ENCODE data around the gene DOK5. TPM values are rescaled to one million over a fixed set of nuclear protein-coding genes. Genes with fewer than 3 reads are reported as not detected.

The DOK5 gene
- total RNA-seq, 2 experiments from 2014 or later = 3.9 to 4.3 TPM

- Mint-ChIP-seq H3K4me3 (no peak overlapping the region), H3K36me3 (ENCODE audit: low read depth) (no peaks in the 10 kb centered on the region), H3K27ac (no peak overlapping the region), H3K9me3 (no peaks in the 10 kb centered on the region), H3K27me3 (ENCODE audit: low read depth) (peaks cover 14% of the 10 kb centered on the region), H3K4me1 (ENCODE audit: low read depth) (no peaks in the 10 kb centered on the region)
- CTCF ChIA-PET = no interaction called here
- no peak for DNase-seq
- intact Hi-C loops (cut with micrococcal nuclease) = no loop called here
These were observed 50.7 kb downstream of the DOK5 start for GRCh38 chr20:54525916-54526590.

- no peak overlapping the region for H3K27ac Mint-ChIP-seq
- no peaks in the 10 kb centered on the region for H3K9me3 Mint-ChIP-seq
- H3K4me3 Mint-ChIP-seq = no peak overlapping the region
- intact Hi-C loops (cut with micrococcal nuclease) = no loop called here
- peaks cover 14% of the 10 kb centered on the region for H3K27me3 Mint-ChIP-seq (ENCODE audit: low read depth)
- DNase-seq = no peak
- H3K4me1 Mint-ChIP-seq (ENCODE audit: low read depth) = no peaks in the 10 kb centered on the region
- no peaks in the 10 kb centered on the region for H3K36me3 Mint-ChIP-seq (ENCODE audit: low read depth)
- CTCF ChIA-PET = no interaction called here
These were observed 51.4 kb downstream of the DOK5 start for GRCh38 chr20:54526801-54527200.

DNA sequence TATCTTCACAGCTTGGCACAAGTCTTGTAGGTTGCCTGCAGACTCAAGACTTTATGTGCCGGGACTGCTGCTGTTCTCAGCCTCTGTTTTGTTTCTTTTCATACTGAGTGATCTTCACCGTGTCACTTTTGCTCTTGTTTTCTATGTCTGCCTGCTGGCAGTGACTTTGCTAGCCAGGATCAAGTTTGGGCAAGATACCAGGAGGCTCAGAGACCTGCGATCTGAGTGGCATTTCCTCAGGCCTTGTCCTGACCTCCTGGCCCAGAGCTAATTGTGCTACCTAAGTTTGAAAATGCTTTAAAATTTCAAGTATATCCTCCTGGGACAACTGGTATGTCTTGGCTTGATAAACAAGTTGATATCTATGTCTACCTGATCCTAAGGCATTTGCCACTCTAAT, 57.2 kb downstream of the DOK5 start:
- Mint-ChIP-seq H3K4me1 (ENCODE audit: low read depth) (no peaks in the 10 kb centered on the region), H3K27ac (no peak overlapping the region), H3K27me3 (ENCODE audit: low read depth) (peaks cover 23% of the 10 kb centered on the region), H3K36me3 (ENCODE audit: low read depth) (peaks cover 1% of the 10 kb centered on the region), H3K9me3 (peaks cover 2% of the 10 kb centered on the region), H3K4me3 (no peak overlapping the region)
- intact Hi-C loops (cut with micrococcal nuclease) = no loop called here
- DNase-seq = no peak
- CTCF ChIA-PET = no interaction called here

GRCh38 chr20:54534101-54534500, 58.7 kb downstream of the DOK5 start:
- H3K36me3 Mint-ChIP-seq (ENCODE audit: low read depth) = peaks cover 1% of the 10 kb centered on the region
- DNase-seq = no peak
- no peak overlapping the region for H3K27ac Mint-ChIP-seq
- no peaks in the 10 kb centered on the region for H3K4me1 Mint-ChIP-seq (ENCODE audit: low read depth)
- CTCF ChIA-PET = no interaction called here
- intact Hi-C loops (cut with micrococcal nuclease) = no loop called here
- peaks cover 23% of the 10 kb centered on the region for H3K27me3 Mint-ChIP-seq (ENCODE audit: low read depth)
- H3K4me3 Mint-ChIP-seq = no peak overlapping the region
- peaks cover 6% of the 10 kb centered on the region for H3K9me3 Mint-ChIP-seq

DNA sequence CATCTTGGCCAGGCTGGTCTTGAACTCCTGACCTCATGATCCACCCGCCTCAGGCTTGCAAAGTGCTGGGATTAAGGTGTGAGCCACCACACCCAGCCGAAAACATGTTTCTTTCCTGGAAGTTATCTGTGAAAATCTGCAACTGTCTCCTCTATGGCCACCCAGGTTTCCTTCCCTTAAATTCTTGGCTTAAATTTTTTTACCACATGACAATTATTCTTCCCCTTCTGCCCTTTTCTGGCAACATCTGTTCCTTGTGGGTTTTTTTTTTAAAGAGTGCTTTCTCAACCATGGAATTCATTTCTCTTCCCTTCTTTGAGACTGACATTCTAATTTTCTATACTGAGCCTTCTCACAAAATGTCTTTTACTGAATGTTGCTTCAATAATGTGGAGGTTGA, 59.6 kb downstream of the DOK5 start:
- CTCF ChIA-PET = no interaction called here
- Mint-ChIP-seq H3K27me3 (ENCODE audit: low read depth) (peaks cover 21% of the 10 kb centered on the region), H3K9me3 (peaks cover 6% of the 10 kb centered on the region), H3K4me3 (no peak overlapping the region), H3K36me3 (ENCODE audit: low read depth) (peaks cover 1% of the 10 kb centered on the region), H3K27ac (no peak overlapping the region), H3K4me1 (ENCODE audit: low read depth) (no peaks in the 10 kb centered on the region)
- intact Hi-C loops (cut with micrococcal nuclease) = no loop called here
- no peak for DNase-seq

- no peak for DNase-seq
- Mint-ChIP-seq H3K27ac (no peak overlapping the region), H3K4me1 (ENCODE audit: low read depth) (no peaks in the 10 kb centered on the region), H3K27me3 (ENCODE audit: low read depth) (peaks cover 19% of the 10 kb centered on the region), H3K9me3 (peaks cover 6% of the 10 kb centered on the region), H3K36me3 (ENCODE audit: low read depth) (peaks cover 1% of the 10 kb centered on the region), H3K4me3 (no peak overlapping the region)
- intact Hi-C loops (cut with micrococcal nuclease) = no loop called here
- CTCF ChIA-PET = no interaction called here
These were observed 60.4 kb downstream of the DOK5 start for GRCh38 chr20:54535746-54536145.

- no peak overlapping the region for H3K27ac Mint-ChIP-seq
- no peak overlapping the region for H3K4me3 Mint-ChIP-seq
- H3K36me3 Mint-ChIP-seq (ENCODE audit: low read depth) = peaks cover 1% of the 10 kb centered on the region
- peaks cover 16% of the 10 kb centered on the region for H3K27me3 Mint-ChIP-seq (ENCODE audit: low read depth)
- H3K9me3 Mint-ChIP-seq = peaks cover 6% of the 10 kb centered on the region
- no peak for DNase-seq
- CTCF ChIA-PET = no interaction called here
- intact Hi-C loops (cut with micrococcal nuclease) = no loop called here
- no peaks in the 10 kb centered on the region for H3K4me1 Mint-ChIP-seq (ENCODE audit: low read depth)
These were observed 64.2 kb downstream of the DOK5 start for GRCh38 chr20:54539521-54540046.

DNA sequence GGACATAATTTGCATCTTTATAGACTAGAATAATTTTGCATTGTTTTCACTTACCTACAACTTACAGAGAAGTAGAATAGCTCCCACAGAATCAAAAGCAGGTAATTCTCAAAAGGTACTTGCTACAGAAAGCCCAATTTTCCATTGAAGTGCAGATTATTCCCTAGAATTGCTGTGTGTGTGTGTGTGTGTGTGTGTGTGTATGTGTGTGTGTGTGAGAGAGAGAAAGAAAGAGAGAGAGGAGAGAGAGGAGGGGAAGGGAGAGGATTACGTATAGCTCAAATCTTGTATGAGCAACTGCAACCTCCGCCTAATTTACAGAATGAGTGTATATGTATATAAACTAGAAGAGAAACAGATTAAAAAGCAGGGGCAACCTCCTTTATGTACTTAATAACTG, 68.0 kb downstream of the DOK5 start:
- DNase-seq = no peak
- no peaks in the 10 kb centered on the region for H3K4me1 Mint-ChIP-seq (ENCODE audit: low read depth)
- H3K9me3 Mint-ChIP-seq = no peaks in the 10 kb centered on the region
- intact Hi-C loops (cut with micrococcal nuclease) = no loop called here
- no peak overlapping the region for H3K27ac Mint-ChIP-seq
- peaks cover 9% of the 10 kb centered on the region for H3K27me3 Mint-ChIP-seq (ENCODE audit: low read depth)
- H3K36me3 Mint-ChIP-seq (ENCODE audit: low read depth) = no peaks in the 10 kb centered on the region
- CTCF ChIA-PET = interaction anchor here (1.4 kb wide), 1 partner anchor 19 kb away, joined by 3 read pairs; no protein-coding TSS in a partner anchor
- H3K4me3 Mint-ChIP-seq = no peak overlapping the region

GRCh38 chr20:54545676-54546358, 70.4 kb downstream of the DOK5 start:
- CTCF ChIA-PET = no interaction called here
- H3K4me1 Mint-ChIP-seq (ENCODE audit: low read depth) = peaks cover 6% of the 10 kb centered on the region
- intact Hi-C loops (cut with micrococcal nuclease) = no loop called here
- H3K27me3 Mint-ChIP-seq (ENCODE audit: low read depth) = peaks cover 13% of the 10 kb centered on the region
- H3K9me3 Mint-ChIP-seq = no peaks in the 10 kb centered on the region
- H3K4me3 Mint-ChIP-seq = no peak overlapping the region
- H3K27ac Mint-ChIP-seq = no peak overlapping the region
- no peak for DNase-seq
- H3K36me3 Mint-ChIP-seq (ENCODE audit: low read depth) = no peaks in the 10 kb centered on the region

GRCh38 chr20:54548849-54549248, 73.5 kb downstream of the DOK5 start:
- Mint-ChIP-seq H3K4me3 (no peak overlapping the region), H3K27me3 (ENCODE audit: low read depth) (peaks cover 10% of the 10 kb centered on the region), H3K36me3 (ENCODE audit: low read depth) (no peaks in the 10 kb centered on the region), H3K9me3 (no peaks in the 10 kb centered on the region), H3K4me1 (ENCODE audit: low read depth) (peaks cover 11% of the 10 kb centered on the region), H3K27ac (no peak overlapping the region)
- CTCF ChIA-PET = no interaction called here
- intact Hi-C loops (cut with micrococcal nuclease) = no loop called here
- DNase-seq = no peak

DNA sequence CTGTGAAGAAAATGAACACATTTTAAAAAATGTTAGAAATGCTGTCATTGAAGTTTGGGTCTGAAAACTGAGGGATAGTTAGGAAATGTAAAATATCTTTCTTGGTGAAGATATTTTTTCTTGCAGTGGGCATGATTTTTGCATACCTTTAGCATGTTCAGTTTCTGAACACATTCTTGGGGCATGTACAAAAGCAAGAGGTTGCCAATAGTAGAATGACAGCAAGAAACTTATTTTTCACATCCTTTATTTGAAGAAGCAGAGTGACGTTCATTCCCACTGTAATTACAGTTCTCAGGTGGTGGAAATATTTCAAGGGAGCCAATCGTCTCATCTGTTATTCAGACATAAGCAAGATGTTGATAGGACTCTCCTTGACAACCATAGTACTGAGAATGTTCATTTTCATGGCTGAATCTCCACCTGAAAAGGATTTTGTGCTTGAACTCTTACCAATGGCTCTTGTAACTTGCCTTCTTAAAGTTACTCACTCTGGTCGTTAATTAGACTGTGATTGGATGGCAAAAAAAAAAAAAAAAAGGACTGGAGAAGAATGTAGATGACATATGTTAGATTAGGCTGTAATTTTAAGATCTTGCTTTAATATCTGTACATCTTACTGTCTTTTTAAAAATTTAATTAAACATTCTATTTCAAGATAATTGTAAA, 74.4 kb downstream of the DOK5 start:
- CTCF ChIA-PET = no interaction called here
- Mint-ChIP-seq H3K27me3 (ENCODE audit: low read depth) (peaks cover 7% of the 10 kb centered on the region), H3K27ac (no peak overlapping the region), H3K4me1 (ENCODE audit: low read depth) (peaks cover 11% of the 10 kb centered on the region), H3K36me3 (ENCODE audit: low read depth) (no peaks in the 10 kb centered on the region), H3K4me3 (no peak overlapping the region), H3K9me3 (no peaks in the 10 kb centered on the region)
- no peak for DNase-seq
- intact Hi-C loops (cut with micrococcal nuclease) = no loop called here

- peaks cover 11% of the 10 kb centered on the region for H3K27me3 Mint-ChIP-seq (ENCODE audit: low read depth)
- peaks cover 11% of the 10 kb centered on the region for H3K4me1 Mint-ChIP-seq (ENCODE audit: low read depth)
- no peak for DNase-seq
- H3K4me3 Mint-ChIP-seq = no peak overlapping the region
- intact Hi-C loops (cut with micrococcal nuclease) = no loop called here
- no peak overlapping the region for H3K27ac Mint-ChIP-seq
- H3K9me3 Mint-ChIP-seq = no peaks in the 10 kb centered on the region
- H3K36me3 Mint-ChIP-seq (ENCODE audit: low read depth) = no peaks in the 10 kb centered on the region
- CTCF ChIA-PET = no interaction called here
These were observed 75.5 kb downstream of the DOK5 start for GRCh38 chr20:54550776-54551396.

All from activated naive CD4-positive, alpha-beta T cell treated with anti-CD3 and anti-CD28 coated beads for 36 hours (primary cell).